ENCODE measurements around the gene MVB12B. TPM values are rescaled to one million over a fixed set of nuclear protein-coding genes. Genes with fewer than 3 reads are reported as not detected.

The MVB12B gene
- total RNA-seq, 1 experiment from 2014 or later, result 4.5 TPM

DNA sequence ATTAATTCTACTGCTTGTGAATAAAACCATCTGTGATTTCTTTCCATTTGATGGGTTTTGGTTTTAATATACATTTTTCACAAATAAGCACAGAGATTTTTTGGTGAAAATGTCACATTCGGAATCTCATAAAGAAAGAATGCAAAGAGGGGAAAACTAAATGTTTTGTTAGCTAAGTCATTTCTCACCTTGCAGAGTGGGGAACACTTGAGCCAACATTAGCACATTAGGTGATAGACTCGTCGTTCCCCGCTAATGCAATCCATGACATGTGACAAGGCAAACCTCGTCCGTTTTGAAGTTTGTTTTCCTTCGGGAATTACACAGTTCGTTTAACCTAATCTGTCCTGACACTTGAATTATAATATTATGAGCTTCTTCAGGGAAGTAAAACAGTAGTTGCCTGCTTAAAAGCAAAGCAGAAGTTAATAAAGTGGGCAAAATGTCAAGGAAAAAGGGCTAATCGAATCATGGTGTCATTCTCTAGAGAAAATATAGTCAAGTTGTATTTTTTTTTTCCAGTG is 191.3 kb downstream of the MVB12B start:
- Mint-ChIP-seq H3K4me3 (ENCODE audit: low read depth, unreplicated experiment) (no peak overlapping the region), H3K27me3 (ENCODE audit: unreplicated experiment) (peaks cover 72% of the 10 kb centered on the region), H3K9me3 (ENCODE audit: low read depth, unreplicated experiment) (no peaks in the 10 kb centered on the region), H3K4me1 (ENCODE audit: low read depth, unreplicated experiment) (no peaks in the 10 kb centered on the region), H3K36me3 (ENCODE audit: insufficient read depth, unreplicated experiment) (peaks cover 8% of the 10 kb centered on the region), H3K27ac (ENCODE audit: unreplicated experiment) (no peak overlapping the region)
- TF ChIP-seq, protein P1, sequence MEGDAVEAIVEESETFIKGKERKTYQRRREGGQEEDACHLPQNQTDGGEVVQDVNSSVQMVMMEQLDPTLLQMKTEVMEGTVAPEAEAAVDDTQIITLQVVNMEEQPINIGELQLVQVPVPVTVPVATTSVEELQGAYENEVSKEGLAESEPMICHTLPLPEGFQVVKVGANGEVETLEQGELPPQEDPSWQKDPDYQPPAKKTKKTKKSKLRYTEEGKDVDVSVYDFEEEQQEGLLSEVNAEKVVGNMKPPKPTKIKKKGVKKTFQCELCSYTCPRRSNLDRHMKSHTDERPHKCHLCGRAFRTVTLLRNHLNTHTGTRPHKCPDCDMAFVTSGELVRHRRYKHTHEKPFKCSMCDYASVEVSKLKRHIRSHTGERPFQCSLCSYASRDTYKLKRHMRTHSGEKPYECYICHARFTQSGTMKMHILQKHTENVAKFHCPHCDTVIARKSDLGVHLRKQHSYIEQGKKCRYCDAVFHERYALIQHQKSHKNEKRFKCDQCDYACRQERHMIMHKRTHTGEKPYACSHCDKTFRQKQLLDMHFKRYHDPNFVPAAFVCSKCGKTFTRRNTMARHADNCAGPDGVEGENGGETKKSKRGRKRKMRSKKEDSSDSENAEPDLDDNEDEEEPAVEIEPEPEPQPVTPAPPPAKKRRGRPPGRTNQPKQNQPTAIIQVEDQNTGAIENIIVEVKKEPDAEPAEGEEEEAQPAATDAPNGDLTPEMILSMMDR (IDR thresholded peaks at IDR 0.05; ENCODE audit: unreplicated experiment), result no peak
- intact Hi-C loops (cut with micrococcal nuclease; ENCODE audit: unreplicated experiment), result no loop called here
- no TSS peak for BruUV-seq (replicated peaks)
- no peak for DNase-seq
- CTCF ChIA-PET, result no interaction called here

DNA sequence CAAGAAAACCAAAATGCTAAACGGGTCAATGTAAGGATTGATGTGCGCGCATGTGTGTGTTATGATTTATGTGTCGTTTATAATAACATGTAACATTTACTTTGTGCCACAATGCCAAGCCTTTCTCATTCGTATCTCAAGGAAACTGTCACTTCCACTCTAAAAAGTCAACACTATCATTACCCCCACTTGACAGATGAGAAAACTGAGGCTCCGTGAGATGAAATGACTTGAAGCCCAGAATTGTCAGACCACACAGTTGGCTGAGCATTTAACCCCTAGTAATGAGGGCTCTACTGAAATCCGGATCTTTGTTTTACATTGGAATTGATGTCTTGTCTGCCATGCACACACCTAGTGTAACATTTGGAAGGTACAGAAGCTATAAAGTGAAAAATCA is 192.1 kb downstream of the MVB12B start:
- Mint-ChIP-seq H3K27ac (ENCODE audit: unreplicated experiment) (no peak overlapping the region), H3K36me3 (ENCODE audit: insufficient read depth, unreplicated experiment) (peaks cover 8% of the 10 kb centered on the region), H3K9me3 (ENCODE audit: low read depth, unreplicated experiment) (no peaks in the 10 kb centered on the region), H3K4me1 (ENCODE audit: low read depth, unreplicated experiment) (no peaks in the 10 kb centered on the region), H3K4me3 (ENCODE audit: low read depth, unreplicated experiment) (no peak overlapping the region), H3K27me3 (ENCODE audit: unreplicated experiment) (peaks cover 73% of the 10 kb centered on the region)
- CTCF ChIA-PET, result no interaction called here
- intact Hi-C loops (cut with micrococcal nuclease; ENCODE audit: unreplicated experiment), result no loop called here
- no TSS peak for BruUV-seq (replicated peaks)
- DNase-seq, result no peak
- TF ChIP-seq, protein P1 (IDR thresholded peaks at IDR 0.05; ENCODE audit: unreplicated experiment), result no peak

DNA sequence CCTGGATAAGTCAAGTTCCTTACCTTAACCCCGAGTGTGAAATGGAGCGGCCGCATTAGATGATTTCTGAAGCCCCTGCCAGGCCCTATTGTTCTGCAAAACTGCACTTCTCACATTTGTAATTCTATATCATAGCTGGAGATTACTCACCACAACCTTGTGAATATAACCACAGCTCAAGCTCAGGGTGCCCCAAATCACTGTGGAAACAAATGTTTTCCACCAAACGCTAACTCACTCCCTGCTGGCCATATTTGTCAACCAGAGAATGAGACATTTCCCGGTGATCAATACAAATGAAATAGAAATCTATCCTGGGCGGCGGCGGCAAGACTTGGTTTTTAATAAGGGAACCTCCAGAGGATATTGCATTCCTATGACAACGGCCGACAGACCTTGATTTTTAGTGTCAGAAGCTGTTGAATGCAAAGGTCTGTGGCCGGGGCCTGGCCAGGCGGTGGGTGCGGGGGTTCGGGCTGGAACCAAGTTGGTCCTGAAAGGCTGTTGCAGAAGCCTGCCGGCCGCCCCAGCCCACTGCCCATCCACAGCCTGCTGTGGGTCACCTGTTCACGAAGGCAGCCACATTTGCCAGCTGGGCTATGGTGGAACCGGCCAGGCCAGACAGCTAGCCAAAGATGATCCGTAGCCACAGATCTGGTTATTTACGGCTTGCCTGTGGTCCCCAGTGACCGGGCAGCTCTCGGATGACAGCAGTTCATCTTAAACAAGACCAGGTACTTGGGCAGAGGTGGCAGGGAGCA is 193.2 kb downstream of the MVB12B start:
- TF ChIP-seq, protein P1 (IDR thresholded peaks at IDR 0.05; ENCODE audit: unreplicated experiment), result no peak

DNA sequence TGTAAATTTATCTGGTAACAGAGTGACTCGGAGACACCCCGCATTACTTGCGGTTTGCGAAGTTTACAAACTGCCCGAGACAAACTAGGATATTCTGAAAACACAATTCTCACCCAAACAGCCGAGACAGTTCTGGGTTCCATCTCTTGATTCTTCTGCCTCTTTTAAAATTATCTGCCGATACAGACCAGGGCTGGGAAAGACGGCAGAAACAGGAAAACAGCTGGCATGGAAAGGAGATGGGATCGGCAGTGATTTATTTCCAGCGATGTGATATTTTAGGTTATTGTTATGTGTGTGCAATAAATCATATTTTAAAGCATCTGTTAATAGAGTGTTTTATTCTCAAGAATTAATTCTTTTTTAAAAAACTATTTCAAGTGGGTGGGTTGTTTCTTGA is 193.8 kb downstream of the MVB12B start:
- H3K4me3 Mint-ChIP-seq (ENCODE audit: low read depth, unreplicated experiment), result no peak overlapping the region
- no peaks in the 10 kb centered on the region for H3K4me1 Mint-ChIP-seq (ENCODE audit: low read depth, unreplicated experiment)
- no peak for DNase-seq
- no TSS peak for BruUV-seq (replicated peaks)
- CTCF ChIA-PET, result no interaction called here
- no peak overlapping the region for H3K27ac Mint-ChIP-seq (ENCODE audit: unreplicated experiment)
- H3K9me3 Mint-ChIP-seq (ENCODE audit: low read depth, unreplicated experiment), result no peaks in the 10 kb centered on the region
- TF ChIP-seq, protein P1 (IDR thresholded peaks at IDR 0.05; ENCODE audit: unreplicated experiment), result no peak
- peaks cover 82% of the 10 kb centered on the region for H3K27me3 Mint-ChIP-seq (ENCODE audit: unreplicated experiment)
- intact Hi-C loops (cut with micrococcal nuclease; ENCODE audit: unreplicated experiment), result no loop called here
- H3K36me3 Mint-ChIP-seq (ENCODE audit: insufficient read depth, unreplicated experiment), result peaks cover 8% of the 10 kb centered on the region

More for the DNA sequence above, 193.2 kb downstream of the MVB12B start:
- Mint-ChIP-seq H3K27ac (ENCODE audit: unreplicated experiment) (no peak overlapping the region), H3K27me3 (ENCODE audit: unreplicated experiment) (peaks cover 82% of the 10 kb centered on the region), H3K9me3 (ENCODE audit: low read depth, unreplicated experiment) (no peaks in the 10 kb centered on the region), H3K4me3 (ENCODE audit: low read depth, unreplicated experiment) (no peak overlapping the region), H3K36me3 (ENCODE audit: insufficient read depth, unreplicated experiment) (peaks cover 8% of the 10 kb centered on the region), H3K4me1 (ENCODE audit: low read depth, unreplicated experiment) (no peaks in the 10 kb centered on the region)
- intact Hi-C loops (cut with micrococcal nuclease; ENCODE audit: unreplicated experiment), result no loop called here
- no peak for DNase-seq
- no TSS peak for BruUV-seq (replicated peaks)
- CTCF ChIA-PET, result interaction anchor here (0.6 kb wide), 1 partner anchor 1709 kb away, joined by 4 read pairs; no protein-coding TSS in a partner anchor
